ENCODE measurements around the gene SCFD2.

GRCh38 chr4:53037892-53038291 lies 328.0 kb downstream of the SCFD2 start:
- no peak for TF ChIP-seq CTCF (IDR thresholded peaks at IDR 0.05; ENCODE audit: poor library complexity, severe bottlenecking)
- no peak for TF ChIP-seq EZH2 (IDR thresholded peaks at IDR 0.05; ENCODE audit: borderline replicate concordance, insufficient read depth, low read length, poor library complexity, severe bottlenecking)
- TF ChIP-seq TAF1 (IDR thresholded peaks at IDR 0.05; ENCODE audit: low read depth) = no peak
